Stimulated activated CD8-positive, alpha-beta memory T cell treated with anti-CD3 and anti-CD28 coated beads, Interleukin-4, amount 100 ng/mL, for 24 hours (primary cell): ENCODE measurements around the gene EFNA3.

Source experiments
- DNase-seq: peaks from one replicate; pipeline ENCODE4 v3.0.0-alpha.2; 2020; ENCODE audit warnings: low read depth

EFNA3 gene, protein sequence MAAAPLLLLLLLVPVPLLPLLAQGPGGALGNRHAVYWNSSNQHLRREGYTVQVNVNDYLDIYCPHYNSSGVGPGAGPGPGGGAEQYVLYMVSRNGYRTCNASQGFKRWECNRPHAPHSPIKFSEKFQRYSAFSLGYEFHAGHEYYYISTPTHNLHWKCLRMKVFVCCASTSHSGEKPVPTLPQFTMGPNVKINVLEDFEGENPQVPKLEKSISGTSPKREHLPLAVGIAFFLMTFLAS

DNA sequence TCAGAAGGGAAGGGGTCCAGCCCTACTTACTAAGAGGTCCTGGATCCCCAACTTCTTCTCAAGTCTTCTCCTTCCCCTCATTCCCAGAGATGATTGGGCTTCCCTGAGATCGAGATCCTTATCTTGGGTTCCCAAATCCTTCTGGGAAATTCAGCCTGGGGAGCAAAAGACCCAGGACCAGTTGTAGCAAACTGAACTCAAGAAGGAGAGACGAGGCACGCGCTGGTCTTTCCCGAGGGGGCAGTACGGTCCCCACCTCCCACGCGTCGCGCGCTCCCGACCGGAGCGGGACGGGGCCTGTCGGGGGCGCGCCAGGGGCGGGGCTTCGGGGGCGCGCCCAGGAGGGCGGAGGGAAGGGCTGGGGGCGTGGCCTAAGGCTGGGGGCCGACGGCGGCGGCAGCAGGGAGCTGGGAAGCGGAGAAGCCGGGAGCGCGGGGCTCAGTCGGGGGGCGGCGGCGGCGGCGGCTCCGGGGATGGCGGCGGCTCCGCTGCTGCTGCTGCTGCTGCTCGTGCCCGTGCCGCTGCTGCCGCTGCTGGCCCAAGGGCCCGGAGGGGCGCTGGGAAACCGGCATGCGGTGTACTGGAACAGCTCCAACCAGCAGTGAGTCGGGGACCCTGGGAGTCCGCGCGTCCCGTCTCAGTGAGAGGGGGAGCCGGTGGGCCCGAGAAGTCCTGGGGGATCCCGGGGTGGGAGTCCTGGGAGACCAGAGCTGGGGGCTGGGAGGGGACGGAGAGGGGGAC lies at the start of gene EFNA3:
TSS of gene EFNA3 (plus strand) at position 369 of the 741 bp plus-strand sequence. CDS start at position 474, 105 bp downstream.
- no peak for DNase-seq

DNA sequence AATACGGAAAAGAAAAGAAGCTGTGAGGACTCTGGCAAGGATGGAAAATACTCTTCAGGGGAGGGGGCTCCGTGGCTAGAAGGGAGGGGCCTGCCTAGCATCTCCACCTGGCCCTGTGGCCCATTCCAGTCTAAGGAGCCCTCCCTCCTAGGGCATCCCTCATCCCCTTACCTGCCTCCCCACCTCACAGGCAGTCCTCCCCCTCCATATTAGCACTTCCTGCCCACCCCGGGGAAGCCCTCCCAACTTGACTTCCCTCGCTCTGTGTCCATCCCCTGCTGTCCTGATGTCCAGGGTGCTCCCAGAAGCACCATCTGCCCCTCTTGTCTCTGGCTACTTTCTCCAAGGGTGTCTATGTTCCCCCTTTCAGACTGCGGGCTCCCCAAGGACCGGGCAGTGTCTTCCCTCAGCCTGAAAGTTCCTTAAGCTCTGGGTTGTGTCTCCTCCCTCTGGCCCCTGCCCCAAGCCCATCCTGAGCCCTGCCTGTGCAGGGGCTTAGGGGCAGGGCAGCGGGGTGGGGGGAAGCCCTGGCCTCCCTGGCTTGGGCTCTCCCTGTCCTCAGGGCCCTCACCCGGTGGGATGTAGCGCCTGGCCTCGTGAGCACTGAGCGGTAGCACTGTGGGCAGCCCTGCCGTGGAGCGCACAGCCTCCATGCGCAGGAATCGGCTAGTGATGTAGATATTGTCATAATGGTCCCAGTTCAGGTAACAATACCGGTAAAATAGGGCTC lies 49.0 kb upstream of the EFNA3 start:
- no peak for DNase-seq

DNA sequence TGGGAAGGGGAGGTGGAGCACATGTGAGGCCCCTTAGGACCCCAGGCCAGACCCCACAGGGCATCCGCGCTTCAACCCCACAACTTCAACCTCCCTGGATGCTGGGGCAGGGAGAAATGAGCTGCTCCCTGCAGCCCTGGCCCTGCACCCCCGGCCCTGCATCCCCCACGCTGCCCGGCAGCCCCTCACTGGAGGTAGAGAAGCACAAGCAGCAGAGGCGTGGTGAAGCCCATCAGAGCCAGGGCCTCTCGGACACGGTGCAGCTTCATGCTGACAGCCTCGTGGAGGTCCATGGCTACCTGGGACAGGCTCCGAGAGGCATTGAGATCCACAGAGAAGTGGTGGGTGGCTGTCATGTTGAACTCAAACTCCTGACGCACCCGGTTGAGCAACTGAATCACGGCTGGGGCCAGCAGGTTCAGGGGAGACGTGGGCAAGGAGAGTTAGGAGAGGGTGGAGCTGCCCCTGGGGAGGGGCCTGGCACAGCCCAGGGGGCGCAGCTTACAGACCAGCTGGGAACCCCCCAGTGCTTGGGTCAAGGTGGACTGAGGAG lies 48.3 kb upstream of the EFNA3 start:
- no peak for DNase-seq

DNA sequence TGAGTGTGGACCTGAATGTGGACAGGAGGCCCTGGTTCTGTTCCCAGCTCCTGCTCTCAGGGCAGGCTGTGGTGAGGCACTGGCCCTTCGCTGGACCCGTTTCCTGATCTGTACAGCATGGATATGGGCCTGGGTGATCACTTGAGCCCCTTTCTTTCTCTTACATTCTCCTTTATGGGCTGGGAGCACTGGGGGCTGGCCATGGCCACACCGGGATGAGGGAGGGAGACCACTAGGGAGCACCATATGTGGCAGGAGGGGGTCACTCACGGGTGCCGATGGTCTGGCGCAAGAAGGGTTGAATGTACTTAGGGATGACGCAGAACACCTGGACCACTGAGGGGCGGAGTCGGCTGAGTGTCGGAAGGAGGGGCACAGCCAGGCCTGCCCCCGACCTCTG lies 47.7 kb upstream of the EFNA3 start:
- no peak for DNase-seq

DNA sequence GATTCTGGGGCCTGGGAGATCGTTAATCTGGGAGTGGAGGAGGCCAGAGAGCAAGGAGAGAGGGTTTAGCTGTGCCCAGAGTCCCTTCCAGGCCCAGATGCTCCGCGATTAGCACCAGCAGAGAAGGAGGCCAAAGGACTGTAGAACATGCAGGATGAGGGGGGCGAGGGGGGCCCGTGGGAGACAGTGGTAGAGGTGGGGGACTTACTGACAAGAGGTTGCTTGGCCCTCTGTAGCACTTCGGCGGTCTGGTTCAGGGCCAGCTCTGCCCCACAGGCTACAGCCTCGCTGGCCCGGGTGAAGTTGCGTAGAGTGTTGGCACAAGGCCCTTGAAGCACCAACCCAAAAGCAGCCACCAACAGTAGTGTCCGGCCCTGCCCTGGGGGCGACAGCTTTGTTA lies 45.8 kb upstream of the EFNA3 start:
- no peak for DNase-seq

DNA sequence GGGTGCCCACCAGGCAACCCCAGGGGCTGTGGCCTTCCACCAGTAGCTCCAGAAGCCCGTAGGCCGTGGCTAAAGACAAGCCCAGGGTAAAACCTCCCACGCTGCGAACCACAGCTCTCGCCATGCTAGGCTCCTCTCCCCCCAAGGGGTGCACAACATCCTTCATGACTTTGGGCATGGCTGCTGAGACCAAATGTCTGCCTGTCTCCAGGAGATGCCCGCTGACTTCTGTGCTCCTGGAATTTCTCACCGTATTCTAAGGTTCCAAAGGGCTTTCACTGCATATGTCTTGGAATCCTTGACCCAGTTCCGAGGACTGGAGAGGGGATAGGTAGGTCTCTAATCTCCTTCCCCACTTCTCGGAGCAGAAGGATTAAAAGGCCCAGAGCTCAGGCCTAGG lies 45.1 kb upstream of the EFNA3 start, which contains the start of the genes DCST1 and DCST2:
TSS of gene DCST1 (plus strand) at position 301 of the 400 bp plus-strand sequence. CDS start 213 bp downstream, outside the sequence.
TSS of gene DCST2 (minus strand) at position 258 of the 400 bp plus-strand sequence. CDS start at position 178, 80 bp downstream.
- DNase-seq: no peak

DNA sequence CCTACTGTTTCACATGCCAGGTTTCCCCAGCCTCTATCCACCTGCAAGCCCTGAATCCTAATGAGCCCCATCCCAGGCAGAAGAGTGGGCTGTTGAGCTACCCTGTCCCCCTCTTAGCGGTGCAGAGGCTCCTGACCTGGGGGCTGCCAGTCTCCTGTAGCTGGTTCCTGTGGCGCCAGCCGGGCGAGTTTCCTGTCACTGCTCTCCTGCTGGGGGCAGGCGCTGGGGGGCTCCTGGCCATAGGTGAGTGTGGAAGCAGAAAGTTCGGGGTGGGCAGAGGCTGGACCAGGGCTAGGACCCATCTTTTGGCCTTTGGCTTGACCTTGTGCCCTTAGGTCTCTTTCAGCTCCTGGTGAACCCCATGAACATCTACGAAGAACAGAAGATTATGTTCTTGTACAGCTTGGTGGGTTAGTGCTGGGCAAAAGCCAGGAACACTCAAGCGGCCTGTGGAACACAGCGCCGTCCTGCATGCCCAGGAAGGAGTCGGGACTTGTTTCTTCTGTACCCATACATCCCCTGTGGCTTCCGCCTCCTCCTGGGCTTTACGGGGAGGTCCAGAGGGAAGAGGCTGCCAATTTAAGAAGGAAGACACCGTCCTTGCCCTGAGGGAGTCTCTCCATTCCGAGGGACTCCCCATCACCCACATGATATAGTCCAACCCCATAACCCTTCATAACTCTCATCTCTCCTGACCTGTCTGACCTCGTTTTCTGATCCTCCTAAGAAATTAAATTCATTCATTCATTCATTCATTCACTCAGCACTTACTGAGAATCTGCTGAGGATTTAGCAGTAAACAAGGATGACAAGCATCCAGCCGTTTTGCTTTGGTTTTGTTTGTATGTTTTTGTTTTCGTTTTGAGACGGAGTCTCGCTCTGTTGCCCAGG lies 44.1 kb upstream of the EFNA3 start:
- no peak for DNase-seq

DNA sequence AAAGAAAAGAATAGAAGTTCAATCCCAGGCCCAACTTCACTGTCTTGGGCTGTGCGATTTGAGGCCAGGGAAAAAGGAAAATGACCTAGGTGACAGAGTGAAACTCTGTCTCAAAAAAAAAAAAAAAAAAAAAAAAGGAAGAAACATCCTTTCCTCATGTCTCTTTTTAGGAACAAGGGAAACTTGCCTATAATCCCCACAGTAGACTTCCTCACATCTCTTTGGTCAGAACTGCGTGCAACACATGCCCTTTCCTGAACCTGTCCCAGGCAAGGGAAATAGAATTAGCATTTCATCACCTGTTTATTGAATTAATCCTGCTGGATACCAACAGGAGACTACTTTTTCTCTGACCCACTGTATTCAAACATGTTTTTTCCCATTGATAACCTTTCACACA lies 42.7 kb upstream of the EFNA3 start:
- no peak for DNase-seq

DNA sequence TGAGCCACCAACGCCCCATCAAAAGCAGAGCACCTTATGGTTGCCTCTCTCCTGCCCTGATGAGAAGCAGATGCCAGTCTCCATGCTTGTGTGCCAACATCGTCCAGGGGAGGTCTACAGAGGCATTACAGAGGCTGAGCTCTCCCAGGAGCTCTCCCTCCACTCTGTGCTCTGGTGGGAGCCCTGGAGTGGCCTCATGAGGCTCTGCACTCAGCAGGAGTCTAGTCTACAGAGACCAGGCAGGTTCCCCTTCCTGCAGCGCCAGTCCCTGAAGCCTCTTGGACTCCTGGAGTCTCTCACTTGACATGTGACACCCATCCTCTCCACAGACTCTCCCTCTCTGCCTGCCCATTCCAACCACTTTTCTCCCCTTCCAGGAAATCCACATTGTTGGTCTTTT lies 41.6 kb upstream of the EFNA3 start:
- DNase-seq: no peak

DNA sequence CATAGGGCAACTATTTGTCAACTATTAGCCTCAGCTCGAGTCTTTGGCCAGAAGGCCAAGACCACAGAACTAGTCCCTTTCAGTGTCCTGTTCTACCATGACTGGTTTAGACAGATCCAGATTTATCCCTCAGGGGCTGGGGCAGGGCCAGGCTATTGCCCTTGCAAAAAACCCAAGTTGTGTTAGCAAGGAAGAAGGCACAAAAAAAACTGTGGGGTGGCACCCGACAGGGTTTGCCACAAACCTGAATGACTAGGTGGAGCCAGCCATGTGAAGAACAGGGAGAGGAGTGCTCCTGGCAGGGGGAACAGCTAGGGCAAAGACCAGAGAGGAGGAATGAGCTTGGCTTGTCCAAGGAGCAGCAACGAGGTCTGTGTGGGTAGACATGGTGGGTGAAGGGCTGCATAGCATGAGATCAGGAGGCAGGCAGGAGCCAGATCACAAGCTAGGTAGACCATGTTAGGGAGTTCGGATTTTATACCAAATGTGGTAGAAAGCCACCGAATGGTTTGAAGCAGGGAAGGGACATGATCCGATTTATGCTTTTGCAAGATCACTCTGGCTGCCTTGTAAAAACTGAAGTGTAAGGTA lies 40.7 kb upstream of the EFNA3 start:
- DNase-seq: no peak

DNA sequence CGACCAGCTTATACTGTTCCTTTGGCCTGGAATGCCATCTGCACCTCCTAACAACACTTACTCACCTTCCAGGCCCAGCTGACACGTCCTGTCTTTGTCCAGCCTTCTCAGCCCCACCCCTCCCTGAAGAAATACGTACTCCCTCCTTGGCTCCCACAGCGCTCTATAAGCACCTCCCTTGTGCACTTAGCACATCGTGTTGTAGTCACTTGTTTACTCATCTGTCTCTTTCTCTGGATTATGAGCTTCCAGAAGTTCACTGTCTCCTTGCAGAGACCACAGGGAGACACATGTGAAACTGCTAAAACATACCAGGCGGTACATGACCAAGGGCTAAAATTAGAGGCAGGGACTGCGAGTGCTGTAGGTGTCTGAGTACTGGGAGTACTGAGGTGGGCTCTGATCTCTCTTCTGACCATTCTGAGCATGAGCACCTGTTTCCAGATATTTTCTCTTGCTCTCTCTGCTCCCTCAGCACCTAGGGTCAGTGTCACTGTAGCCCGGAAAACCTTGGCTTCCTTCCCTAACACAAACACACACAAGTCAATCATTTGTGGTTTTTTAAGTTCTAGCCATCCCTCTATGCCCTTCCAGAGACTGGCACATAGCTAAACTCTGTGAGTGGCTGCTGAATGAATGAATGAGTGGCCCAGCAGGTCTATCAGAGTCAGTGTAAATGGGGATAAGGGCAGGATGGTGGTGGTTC lies 39.9 kb upstream of the EFNA3 start:
- no peak for DNase-seq

DNA sequence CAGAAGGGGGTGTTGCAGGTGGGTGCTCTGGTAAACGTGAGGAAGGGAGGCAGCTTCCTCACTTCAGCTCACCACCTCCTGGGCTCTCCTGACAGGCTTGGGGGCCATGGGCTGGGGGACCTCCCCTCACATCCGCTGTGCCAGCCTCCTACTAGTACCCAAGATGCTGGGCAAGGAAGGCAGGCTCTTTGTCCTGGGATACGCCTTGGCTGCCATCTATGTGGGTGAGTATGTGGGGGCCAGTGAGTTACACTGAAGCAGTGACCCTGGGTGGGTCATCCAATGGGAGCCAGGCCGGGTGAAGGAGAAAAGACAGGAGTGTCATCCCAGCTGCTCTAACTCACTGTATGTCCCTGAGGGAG lies 39.3 kb upstream of the EFNA3 start:
- DNase-seq: no peak

DNA sequence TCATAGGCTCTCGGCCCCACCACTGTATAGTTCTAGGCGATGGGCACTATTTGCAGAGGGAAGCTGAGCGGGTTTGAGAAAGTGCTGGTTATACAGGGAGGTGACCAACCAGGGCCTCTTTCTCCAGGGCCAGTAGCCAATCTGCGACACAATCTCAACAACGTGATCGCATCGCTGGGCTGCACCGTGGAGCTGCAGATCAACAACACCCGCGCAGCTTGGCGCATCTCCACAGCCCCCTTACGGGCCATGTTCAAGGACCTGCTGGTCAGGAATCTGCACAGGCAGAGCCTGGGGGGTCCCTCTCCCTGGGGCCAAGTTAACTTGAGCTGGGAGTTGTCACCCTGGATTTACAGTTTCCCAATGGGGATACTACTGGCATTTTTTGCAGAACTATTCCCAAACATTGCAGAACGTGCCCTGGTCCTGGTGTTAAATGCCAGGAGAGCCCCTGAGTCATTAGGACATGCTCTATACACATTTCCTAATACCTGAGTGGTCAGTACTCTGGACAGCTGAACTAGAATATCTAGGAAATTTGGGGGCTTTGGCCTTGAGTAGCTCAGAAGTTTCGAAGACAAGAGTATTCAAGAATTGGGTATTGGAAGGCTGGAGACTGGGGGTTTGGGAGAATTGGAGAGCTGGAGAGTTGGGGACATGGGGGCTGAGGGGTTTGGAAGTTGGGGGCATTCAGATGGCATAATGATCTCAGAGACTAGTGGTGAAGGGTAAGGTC lies 38.1 kb upstream of the EFNA3 start:
- no peak for DNase-seq

DNA sequence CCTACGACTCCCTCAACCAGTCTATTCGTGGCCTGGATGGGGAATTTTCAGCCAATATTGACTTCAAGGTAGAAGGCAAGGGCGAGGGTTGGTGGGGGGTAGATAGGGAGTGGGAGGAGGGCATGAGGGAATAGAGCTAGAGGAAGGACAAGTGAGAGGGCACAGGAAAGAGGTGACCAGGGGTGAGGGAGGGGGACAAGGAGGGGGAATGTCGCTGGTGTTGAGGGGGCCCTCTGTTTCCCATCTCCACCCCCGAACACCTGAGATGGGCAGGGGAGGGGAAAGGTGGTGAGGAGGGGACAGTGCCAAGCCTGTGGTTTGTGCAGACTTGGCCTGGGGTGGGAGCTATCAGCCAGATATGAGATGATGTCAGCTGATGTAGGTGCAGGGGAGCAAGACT lies 35.8 kb upstream of the EFNA3 start:
- no peak for DNase-seq

DNA sequence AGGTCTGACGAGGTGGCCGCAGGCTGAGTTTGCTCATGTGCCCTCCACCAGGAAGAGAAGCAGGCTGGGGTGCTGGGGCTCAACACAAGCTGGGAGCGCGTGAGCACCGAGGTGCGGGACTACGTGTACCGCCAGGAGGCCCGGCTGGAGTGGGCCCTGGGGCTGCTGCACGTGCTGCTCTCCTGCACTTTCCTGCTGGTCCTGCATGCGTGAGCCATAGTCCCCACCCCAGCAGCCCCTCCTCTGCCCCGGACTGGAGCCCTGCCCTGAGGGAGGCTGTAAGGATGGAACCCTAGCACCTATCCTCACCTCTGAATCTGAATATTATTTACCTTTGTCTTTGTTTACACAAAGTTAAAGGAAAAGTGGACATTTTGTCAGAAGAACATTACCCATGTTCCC lies 35.3 kb upstream of the EFNA3 start:
- no peak for DNase-seq

DNA sequence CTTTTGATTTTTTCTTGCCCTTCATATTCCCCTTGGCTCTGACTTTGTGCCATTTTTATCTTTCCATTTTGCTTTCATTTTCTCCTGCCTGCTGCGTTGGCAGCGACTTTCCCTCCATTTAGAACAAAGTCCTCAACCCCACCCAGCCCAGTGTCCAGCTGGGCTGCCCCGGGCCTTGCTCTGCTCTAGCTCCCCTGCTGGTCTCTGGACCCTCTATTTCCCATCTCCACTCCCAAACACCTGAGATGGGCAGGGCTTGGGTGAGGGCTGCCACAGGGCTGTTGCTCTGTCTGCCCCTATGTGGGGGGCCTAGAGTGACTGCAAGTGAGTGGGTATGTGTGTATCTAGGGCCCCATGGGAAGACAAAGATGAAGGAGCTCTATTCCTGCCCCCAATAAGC lies 34.8 kb upstream of the EFNA3 start:
- no peak for DNase-seq

DNA sequence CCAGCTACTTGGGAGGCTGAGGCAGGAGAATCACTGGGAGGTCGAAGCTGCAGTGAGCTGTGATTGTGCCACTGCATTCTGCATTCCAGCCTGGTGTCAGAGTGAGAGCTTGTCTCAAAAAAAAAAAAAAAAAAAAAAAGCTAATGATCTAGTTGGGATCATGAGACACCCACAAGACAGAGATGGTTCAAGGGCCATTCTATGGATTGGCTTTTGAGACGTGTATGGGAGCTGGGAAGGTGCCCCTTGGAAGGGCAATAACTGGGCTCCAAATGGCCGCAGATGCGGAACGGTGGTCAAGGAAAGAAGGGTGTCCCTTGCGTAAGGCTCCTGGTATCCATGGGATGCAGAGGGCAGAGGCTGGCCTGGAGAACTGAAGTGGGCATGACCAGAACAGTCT lies 34.3 kb upstream of the EFNA3 start:
- no peak for DNase-seq

DNA sequence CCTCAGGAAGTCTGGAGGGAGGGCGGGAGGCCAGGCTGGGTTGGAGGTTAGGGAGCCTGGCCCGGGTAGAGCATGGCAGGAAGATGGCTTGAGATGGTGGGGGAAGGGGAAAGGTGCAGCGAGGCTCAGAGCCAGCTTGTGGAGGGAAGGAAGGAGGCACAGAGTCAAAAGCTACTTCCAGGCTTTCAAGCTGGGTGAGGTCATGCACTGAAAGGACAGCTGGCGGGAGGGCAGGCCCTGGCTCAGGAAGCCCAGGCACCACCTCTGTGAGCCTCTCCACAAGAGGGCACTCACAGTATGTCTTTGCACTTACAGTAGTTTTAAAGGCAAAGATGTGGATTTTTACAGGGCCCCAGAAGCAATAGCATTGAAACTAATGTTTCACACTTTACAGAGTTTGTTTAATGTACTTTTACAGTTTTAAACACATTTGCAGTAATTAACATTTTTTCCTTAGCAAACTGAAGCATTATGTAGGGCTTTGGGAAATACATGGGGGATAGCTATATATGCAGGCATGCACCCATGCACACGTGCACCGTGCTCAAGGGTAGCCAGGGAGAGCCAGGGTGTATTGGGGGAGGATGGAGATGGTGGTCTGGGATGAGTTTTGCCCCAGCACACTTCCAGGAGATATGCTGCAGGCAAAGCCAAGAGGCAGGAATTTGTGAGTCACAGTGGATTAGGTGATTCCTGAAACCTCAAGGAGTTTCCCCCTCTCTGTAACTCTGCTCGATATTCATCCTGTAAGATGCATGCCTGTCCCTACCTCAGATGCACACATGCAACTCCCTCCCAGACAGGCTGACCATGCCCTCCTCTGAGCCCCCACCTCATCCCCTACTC lies 33.6 kb upstream of the EFNA3 start:
- peak; percentile 39 for DNase-seq
